ENCODE data around the gene MSH3.
A peak's percentile ranks its signal among the peaks of the same experiment; 100 is the strongest.

The MSH3 gene

GRCh38 chr5:80747922-80748321 lies 93.5 kb downstream of the MSH3 start:
- Mint-ChIP-seq H3K27ac (no peak overlapping the region), H3K4me1 (no peaks in the 10 kb centered on the region), H3K4me3 (no peak overlapping the region), H3K27me3 (no peaks in the 10 kb centered on the region), H3K9me3 (peaks cover 0 to 6% of the 10 kb centered on the region in 2 donors)
- no peak for DNase-seq
- no peak for ATAC-seq

- Mint-ChIP-seq H3K27me3 (no peaks in the 10 kb centered on the region), H3K4me1 (peaks cover 39% of the 10 kb centered on the region), H3K9me3 (no peaks in the 10 kb centered on the region), H3K27ac (no peak overlapping the region), H3K4me3 (no peak overlapping the region)
- ATAC-seq = no peak
- no peak for DNase-seq
Measured at GRCh38 chr5:80752427-80752826, 98.0 kb downstream of the MSH3 start.

GRCh38 chr5:80753712-80754111 lies 99.3 kb downstream of the MSH3 start:
- no peaks in the 10 kb centered on the region for H3K27me3 Mint-ChIP-seq
- DNase-seq (no peak), ATAC-seq (no peak)
- H3K4me1 Mint-ChIP-seq = peaks cover 49% of the 10 kb centered on the region
- H3K4me3 Mint-ChIP-seq = no peak overlapping the region
- H3K9me3 Mint-ChIP-seq = no peaks in the 10 kb centered on the region
- no peak overlapping the region for H3K27ac Mint-ChIP-seq

- Mint-ChIP-seq H3K4me1 (peaks cover 61% of the 10 kb centered on the region), H3K27me3 (no peaks in the 10 kb centered on the region), H3K9me3 (no peaks in the 10 kb centered on the region), H3K27ac (peak overlapping the region; percentile 91 to 97), H3K4me3 (peak overlapping the region; percentile 73 to 76)
- DNase-seq = peak in 1 of 2 donors; percentile 66
- peak; percentile 68 for ATAC-seq
Measured at GRCh38 chr5:80754900-80755299, 100.4 kb downstream of the MSH3 start.

GRCh38 chr5:80755626-80756025 lies 101.2 kb downstream of the MSH3 start:
- peak; percentile 40 to 48 for DNase-seq
- peaks cover 68% of the 10 kb centered on the region for H3K4me1 Mint-ChIP-seq

GRCh38 chr5:80756292-80756691 lies 101.8 kb downstream of the MSH3 start:
- no peak for ATAC-seq
- DNase-seq = no peak

More at GRCh38 chr5:80755626-80756025, 101.2 kb downstream of the MSH3 start:
- ATAC-seq = peak; percentile 86
- Mint-ChIP-seq H3K27me3 (no peaks in the 10 kb centered on the region), H3K27ac (peak overlapping the region; percentile 91 to 97), H3K4me3 (peak overlapping the region; percentile 73 to 76), H3K9me3 (no peaks in the 10 kb centered on the region)

GRCh38 chr5:80757290-80757689 lies 102.8 kb downstream of the MSH3 start:
- H3K27ac Mint-ChIP-seq = peak overlapping the region in 1 of 2 donors; percentile 37
- H3K4me3 Mint-ChIP-seq = peak overlapping the region in 1 of 2 donors; percentile 43
- peaks cover 79% of the 10 kb centered on the region for H3K4me1 Mint-ChIP-seq
- no peaks in the 10 kb centered on the region for H3K27me3 Mint-ChIP-seq
- DNase-seq = peak in 1 of 2 donors; percentile 25
- ATAC-seq = peak; percentile 80
- no peaks in the 10 kb centered on the region for H3K9me3 Mint-ChIP-seq

More at GRCh38 chr5:80756292-80756691, 101.8 kb downstream of the MSH3 start:
- peak overlapping the region; percentile 79 to 97 for H3K27ac Mint-ChIP-seq
- peak overlapping the region; percentile 73 to 76 for H3K4me3 Mint-ChIP-seq
- no peaks in the 10 kb centered on the region for H3K27me3 Mint-ChIP-seq
- H3K4me1 Mint-ChIP-seq = peaks cover 75% of the 10 kb centered on the region
- no peaks in the 10 kb centered on the region for H3K9me3 Mint-ChIP-seq

GRCh38 chr5:80759866-80760577 lies 105.6 kb downstream of the MSH3 start:
- Mint-ChIP-seq H3K9me3 (no peaks in the 10 kb centered on the region), H3K4me3 (peak overlapping the region in 1 of 2 donors; percentile 66), H3K27me3 (no peaks in the 10 kb centered on the region), H3K4me1 (peaks cover 62% of the 10 kb centered on the region), H3K27ac (peak overlapping the region in 1 of 2 donors; percentile 86)
- DNase-seq (no peak), ATAC-seq (peak; percentile 55)

- DNase-seq = no peak
- H3K27ac Mint-ChIP-seq = peak overlapping the region in 1 of 2 donors; percentile 86
- H3K27me3 Mint-ChIP-seq = no peaks in the 10 kb centered on the region
- ATAC-seq = no peak
- no peaks in the 10 kb centered on the region for H3K9me3 Mint-ChIP-seq
- peak overlapping the region in 1 of 2 donors; percentile 66 for H3K4me3 Mint-ChIP-seq
- H3K4me1 Mint-ChIP-seq = peaks cover 55% of the 10 kb centered on the region
Measured at GRCh38 chr5:80760680-80761079, 106.2 kb downstream of the MSH3 start.

- Mint-ChIP-seq H3K27me3 (no peaks in the 10 kb centered on the region), H3K4me3 (no peak overlapping the region), H3K4me1 (peaks cover 50% of the 10 kb centered on the region), H3K27ac (peak overlapping the region in 1 of 2 donors; percentile 86), H3K9me3 (no peaks in the 10 kb centered on the region)
- no peak for DNase-seq
- no peak for ATAC-seq
Measured at GRCh38 chr5:80761176-80761575, 106.7 kb downstream of the MSH3 start.

- DNase-seq = no peak
- Mint-ChIP-seq H3K4me1 (peaks cover 42% of the 10 kb centered on the region), H3K9me3 (no peaks in the 10 kb centered on the region), H3K4me3 (no peak overlapping the region), H3K27ac (no peak overlapping the region), H3K27me3 (no peaks in the 10 kb centered on the region)
- ATAC-seq = no peak
Measured at GRCh38 chr5:80761966-80762365, 107.5 kb downstream of the MSH3 start.

GRCh38 chr5:80762573-80762972 lies 108.1 kb downstream of the MSH3 start:
- H3K4me1 Mint-ChIP-seq = peaks cover 38% of the 10 kb centered on the region
- DNase-seq (no peak), ATAC-seq (no peak)
- H3K4me3 Mint-ChIP-seq = no peak overlapping the region
- H3K27ac Mint-ChIP-seq = no peak overlapping the region
- H3K27me3 Mint-ChIP-seq = no peaks in the 10 kb centered on the region
- H3K9me3 Mint-ChIP-seq = no peaks in the 10 kb centered on the region

- no peak for DNase-seq
- no peak for ATAC-seq
- no peak overlapping the region for H3K4me3 Mint-ChIP-seq
- H3K27ac Mint-ChIP-seq = no peak overlapping the region
- H3K9me3 Mint-ChIP-seq = no peaks in the 10 kb centered on the region
- no peaks in the 10 kb centered on the region for H3K27me3 Mint-ChIP-seq
- H3K4me1 Mint-ChIP-seq = peaks cover 32% of the 10 kb centered on the region
Measured at GRCh38 chr5:80763211-80763610, 108.8 kb downstream of the MSH3 start.

GRCh38 chr5:80763873-80764647 lies 109.6 kb downstream of the MSH3 start:
- Mint-ChIP-seq H3K27ac (no peak overlapping the region), H3K4me1 (peaks cover 26% of the 10 kb centered on the region), H3K9me3 (no peaks in the 10 kb centered on the region), H3K4me3 (no peak overlapping the region), H3K27me3 (no peaks in the 10 kb centered on the region)
- DNase-seq (no peak), ATAC-seq (no peak)

GRCh38 chr5:80764786-80765185 lies 110.3 kb downstream of the MSH3 start:
- ATAC-seq (no peak), DNase-seq (no peak)
- H3K4me3 Mint-ChIP-seq = no peak overlapping the region
- peaks cover 19% of the 10 kb centered on the region for H3K4me1 Mint-ChIP-seq
- no peaks in the 10 kb centered on the region for H3K27me3 Mint-ChIP-seq
- H3K9me3 Mint-ChIP-seq = no peaks in the 10 kb centered on the region
- H3K27ac Mint-ChIP-seq = no peak overlapping the region

All from stimulated activated naive CD8-positive, alpha-beta T cell treated with anti-CD3 and anti-CD28 coated beads, Interleukin-15, amount 100 ng/mL, for 72 hours (primary cell).